ENCODE results near the gene FMN1. TPM values are rescaled to one million over a fixed set of nuclear protein-coding genes. Genes with fewer than 3 reads are reported as not detected.
"Not testable (repeated sequence)": the region's sequence is repeated elsewhere in the genome, so short reads cannot be mapped to it uniquely, and the experiment has no call there.

Gene FMN1
- total and polyA plus RNA-seq, 2 of the 13 experiments (the other 11 are each of a cell fraction or from before 2014, with no cell fraction given): 0.20 to 0.60 TPM

GRCh38 chr15:33071451-33071850 is 123.1 kb downstream of the FMN1 start:
- FAIRE-seq (no peak), ATAC-seq (no peak), DNase-seq (ENCODE audit: low spot score) (no peak)
- POLR2A ChIA-PET: no interaction called here
- no peak overlapping the region for H3K4me3 ChIP-seq (replicated peaks in 1 of 3; ENCODE audit: insufficient read depth in 1 of 3, low read depth in 2 of 3, low read length in 3 of 3)
- H3K9ac ChIP-seq (ENCODE audit: insufficient read depth, low read depth, low read length): no peak overlapping the region
- intact Hi-C loops (cut with micrococcal nuclease; ENCODE audit: unreplicated experiment) (no loop called here), in situ Hi-C loops (cut with HindIII; ENCODE audit: extremely low pct_ligation_motif_present, low pct_unique_long_range_greater_than_20kb) (no loop called here)
- H3K36me3 ChIP-seq (replicated peaks in 1 of 2; ENCODE audit: control insufficient read depth in 1 of 2, insufficient read depth in 2 of 2, low read length in 2 of 2): no peaks in the 10 kb centered on the region
- no peaks in the 10 kb centered on the region for H4K20me1 ChIP-seq (ENCODE audit: insufficient read depth, low read length)
- no peak overlapping the region for H3K4me2 ChIP-seq (ENCODE audit: low read depth, low read length)
- H3K27ac ChIP-seq (ENCODE audit: extremely low read length, insufficient read depth, low read length): no peak overlapping the region
- no peaks in the 10 kb centered on the region; a peak in 1 of 5 replicates for H3K27me3 ChIP-seq (ENCODE audit: control insufficient read depth in 1 of 2, insufficient read depth in 2 of 2, low read length in 2 of 2)
- no peaks in the 10 kb centered on the region for H3K79me2 ChIP-seq (ENCODE audit: insufficient read depth, low read length)
- no peak for TF ChIP-seq ZSCAN30 (CRISPR knock-in tag; IDR thresholded peaks at IDR 0.05)
- no peak for TF ChIP-seq NFIC (IDR thresholded peaks at IDR 0.05; ENCODE audit: low read length)
- no peak for TF ChIP-seq MIER2 (CRISPR knock-in tag; IDR thresholded peaks at IDR 0.05)
- no peak for TF ChIP-seq TERF1 (CRISPR knock-in tag; IDR thresholded peaks at IDR 0.05)
- no peak for TF ChIP-seq ZNF687 (CRISPR knock-in tag; IDR thresholded peaks at IDR 0.05)
- TF ChIP-seq GTF2F1 (IDR thresholded peaks at IDR 0.05; ENCODE audit: low read length): no peak
- CTCF ChIA-PET (ENCODE audit: low intra/inter-chr PET ratio, low total read pairs): no interaction called here
- H2AFZ ChIP-seq (ENCODE audit: low read length): no peak overlapping the region
- BruUV-seq (replicated peaks): no TSS peak
- WGBS (ENCODE audit: low lambda C conversion rate): 4% methylated on average over 3 of the region's 3 CpGs
- H3K4me1 ChIP-seq (ENCODE audit: insufficient read depth, low read length): peaks cover 37% of the 10 kb centered on the region
- H3K9me3 ChIP-seq (ENCODE audit: low read length): no peaks in the 10 kb centered on the region

DNA sequence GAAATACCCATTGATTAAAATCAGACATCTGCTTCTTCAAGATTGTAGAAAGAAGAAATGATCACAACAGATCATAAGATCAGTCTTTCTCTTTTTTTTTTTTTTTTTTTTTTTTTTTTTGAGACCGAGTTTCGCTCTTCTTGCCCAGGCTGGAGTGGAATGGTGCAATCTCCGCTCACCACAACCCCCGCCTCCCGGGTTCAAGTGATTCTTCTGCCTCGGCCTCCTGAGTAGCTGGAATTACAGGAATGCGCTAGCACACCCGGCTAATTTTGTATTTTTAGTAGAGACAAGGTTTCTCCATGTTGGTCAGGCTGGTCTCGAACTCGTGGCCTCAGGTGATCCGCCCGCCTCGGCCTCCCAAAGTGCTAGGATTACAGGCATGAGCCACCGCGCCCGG is 124.6 kb downstream of the FMN1 start:
- H3K9ac ChIP-seq (ENCODE audit: insufficient read depth, low read depth, low read length); in situ Hi-C loops (cut with HindIII; ENCODE audit: extremely low pct_ligation_motif_present, low pct_unique_long_range_greater_than_20kb); H3K27ac ChIP-seq (ENCODE audit: extremely low read length, insufficient read depth, low read length); POLR2A ChIA-PET; H3K79me2 ChIP-seq (ENCODE audit: insufficient read depth, low read length); H3K27me3 ChIP-seq (ENCODE audit: control insufficient read depth in 1 of 2, insufficient read depth in 2 of 2, low read length in 2 of 2); H3K36me3 ChIP-seq (replicated peaks in 1 of 2; ENCODE audit: control insufficient read depth in 1 of 2, insufficient read depth in 2 of 2, low read length in 2 of 2); DNase-seq (ENCODE audit: low spot score); H4K20me1 ChIP-seq (ENCODE audit: insufficient read depth, low read length); H3K4me3 ChIP-seq (replicated peaks in 1 of 3; ENCODE audit: insufficient read depth in 1 of 3, low read depth in 2 of 3, low read length in 3 of 3); H3K4me2 ChIP-seq (ENCODE audit: low read depth, low read length); FAIRE-seq; CTCF ChIA-PET (ENCODE audit: low intra/inter-chr PET ratio, low total read pairs); H2AFZ ChIP-seq (ENCODE audit: low read length); ATAC-seq; H3K9me3 ChIP-seq (ENCODE audit: low read length); BruUV-seq (replicated peaks): not testable (repeated sequence)
- intact Hi-C loops (cut with micrococcal nuclease; ENCODE audit: unreplicated experiment): loop anchor here (5.0 kb wide), 1 partner anchor 48 kb away; no protein-coding TSS in a partner anchor
- H3K4me1 ChIP-seq (ENCODE audit: insufficient read depth, low read length): peaks cover 37% of the 10 kb centered on the region
- 80% methylated on average over 16 of the region's 16 CpGs for WGBS (ENCODE audit: low lambda C conversion rate)

Data from HepG2 (cell line).